ENCODE measurements around the gene ELF4. TPM values are rescaled to one million over a fixed set of nuclear protein-coding genes. Genes with fewer than 3 reads are reported as not detected.

ELF4 gene
- total RNA-seq, 6 experiments from 2014 or later: 21.9 to 35.9 (median 31.4) TPM

GRCh38 chrX:130051176-130051845, 59.0 kb downstream of the ELF4 start:
- no peak overlapping the region for H3K4me3 Mint-ChIP-seq
- DNase-seq: no peak
- no peak for TF ChIP-seq CTCF (IDR thresholded peaks at IDR 0.05)
- peaks cover 18% of the 10 kb centered on the region for H3K4me1 Mint-ChIP-seq (ENCODE audit: low read depth)
- no peak overlapping the region for H3K27ac Mint-ChIP-seq
- H3K27me3 Mint-ChIP-seq (ENCODE audit: insufficient read depth): no peaks in the 10 kb centered on the region; the same call in 1 of the 2 replicates
- H3K9me3 Mint-ChIP-seq: no peaks in the 10 kb centered on the region
- no peaks in the 10 kb centered on the region; the same call in 1 of the 2 replicates for H3K36me3 Mint-ChIP-seq (ENCODE audit: low read depth)

GRCh38 chrX:130049821-130050220, 60.5 kb downstream of the ELF4 start:
- peaks cover 10% of the 10 kb centered on the region for H3K4me1 Mint-ChIP-seq (ENCODE audit: low read depth)
- H3K9me3 Mint-ChIP-seq: no peaks in the 10 kb centered on the region
- no peaks in the 10 kb centered on the region; the same call in none of the 2 replicates for H3K27me3 Mint-ChIP-seq (ENCODE audit: insufficient read depth)
- H3K27ac Mint-ChIP-seq: no peak overlapping the region
- no peak for TF ChIP-seq CTCF (IDR thresholded peaks at IDR 0.05)
- no peak overlapping the region for H3K4me3 Mint-ChIP-seq
- no peaks in the 10 kb centered on the region; the same call in 1 of the 2 replicates for H3K36me3 Mint-ChIP-seq (ENCODE audit: low read depth)
- DNase-seq: no peak

- H3K9me3 Mint-ChIP-seq: no peaks in the 10 kb centered on the region
- H3K36me3 Mint-ChIP-seq (ENCODE audit: low read depth): no peaks in the 10 kb centered on the region; the same call in 1 of the 2 replicates
- DNase-seq: no peak
- no peak overlapping the region for H3K27ac Mint-ChIP-seq
- H3K4me3 Mint-ChIP-seq: no peak overlapping the region
- no peaks in the 10 kb centered on the region; the same call in none of the 2 replicates for H3K27me3 Mint-ChIP-seq (ENCODE audit: insufficient read depth)
- TF ChIP-seq CTCF (IDR thresholded peaks at IDR 0.05): no peak
- H3K4me1 Mint-ChIP-seq (ENCODE audit: low read depth): no peaks in the 10 kb centered on the region
Observed at GRCh38 chrX:130048686-130049222, 61.5 kb downstream of the ELF4 start.

GRCh38 chrX:130047416-130047815, 62.9 kb downstream of the ELF4 start:
- Mint-ChIP-seq H3K4me1 (ENCODE audit: low read depth) (no peaks in the 10 kb centered on the region), H3K4me3 (no peak overlapping the region), H3K27me3 (ENCODE audit: insufficient read depth) (peaks cover 1% of the 10 kb centered on the region), H3K27ac (no peak overlapping the region), H3K36me3 (ENCODE audit: low read depth) (no peaks in the 10 kb centered on the region; the same call in 1 of the 2 replicates), H3K9me3 (no peaks in the 10 kb centered on the region)
- DNase-seq: no peak
- TF ChIP-seq CTCF (IDR thresholded peaks at IDR 0.05): no peak

- Mint-ChIP-seq H3K9me3 (no peaks in the 10 kb centered on the region), H3K4me1 (ENCODE audit: low read depth) (no peaks in the 10 kb centered on the region), H3K27ac (no peak overlapping the region), H3K27me3 (ENCODE audit: insufficient read depth) (peaks cover 1% of the 10 kb centered on the region; the same call in 1 of the 2 replicates), H3K36me3 (ENCODE audit: low read depth) (no peaks in the 10 kb centered on the region; the same call in none of the 2 replicates), H3K4me3 (no peak overlapping the region)
- DNase-seq: no peak
- no peak for TF ChIP-seq CTCF (IDR thresholded peaks at IDR 0.05)
Observed at GRCh38 chrX:130039847-130040246, 70.5 kb downstream of the ELF4 start.

Data from HFFc6 (cell line).